Gastrocnemius medialis (tissue), 4 donors: Measurements from ENCODE around the gene RYR2. TPM values are rescaled to one million over a fixed set of nuclear protein-coding genes. Genes with fewer than 3 reads are reported as not detected.
A peak's percentile ranks its signal among the peaks of the same experiment; 100 is the strongest.

ENCODE experiments used
- ATAC-seq, 2 donors: fragments of 150-250 bp; one replicate each; pipeline ENCODE4 v1.9.1; 2016
- DNase-seq, 2 donors: peaks; one replicate each; pipeline ENCODE4 v3.0.0-alpha.2; 2019
- H3K27ac ChIP-seq, 4 donors: fragments of 200-600 bp; sonication (generic); 1 replicate in 1 of 4; 2 replicates in 3 of 4; pipeline ENCODE4 v1.5.1; 2016 to 2018; ENCODE audit warnings: mild to moderate bottlenecking in 2 of 4, moderate library complexity in 1 of 4
- H3K27me3 ChIP-seq, 3 donors: fragments of 200-600 bp; sonication (generic) in 2 of 3; 1 replicate in 1 of 3; 2 replicates in 2 of 3; pipeline versions ENCODE4 v1.5.1 to v1.6.0; 2016 to 2019; ENCODE audit warnings: mild to moderate bottlenecking in 1 of 3, moderate library complexity in 1 of 3
- H3K36me3 ChIP-seq, 2 donors: fragments of 200-600 bp; sonication (generic) in 1 of 2; one replicate each; pipeline ENCODE4 v1.5.1; 2017 to 2018
- H3K4me1 ChIP-seq, 2 donors: fragments of 200-600 bp; sonication (generic) in 1 of 2; one replicate each; pipeline ENCODE4 v1.5.1; 2016 to 2017; ENCODE audit warnings: mild to moderate bottlenecking in 2 of 2
- H3K4me3 ChIP-seq, 4 donors: fragments of 200-600 bp; sonication (generic) in 3 of 4; 1 replicate in 1 of 4; 2 replicates in 3 of 4; pipeline ENCODE4 v1.5.1; 2016 to 2019; ENCODE audit warnings: mild to moderate bottlenecking in 2 of 4
- H3K9me3 ChIP-seq, 3 donors: fragments of 200-600 bp; sonication (generic) in 2 of 3; 1 replicate in 1 of 3; 2 replicates in 2 of 3; pipeline ENCODE4 v1.5.1; 2016 to 2019
- POLR2A ChIP-seq, 2 donors: fragments of 450-650 bp; IDR thresholded peaks; one replicate each; pipeline ENCODE4 v1.6.1; 2017; ENCODE audit warnings: antibody characterized with exemption in 2 of 2, mild to moderate bottlenecking in 2 of 2, moderate library complexity in 2 of 2
- in situ Hi-C, 4 donors: fragments of 200-750 bp; cut with MboI; loops; one replicate each; pipeline versions ENCODE4 v1.15.0 to v1.8.0; 2017; ENCODE audit warnings: low sequenced_read_pairs in 4 of 4
- intact Hi-C: fragments of 100-400 bp; cut with DNase I; formaldehyde crosslinking; loops from one replicate; pipeline ENCODE4 v1.15.1; 2023; ENCODE audit warnings: low total_unique reads
- total RNA-seq, 4 donors: library from RNA; depleted of rRNA; stranded (reverse); fragments of >200 nt; gene quantifications; one replicate each; pipeline versions ENCODE4 v1.1.0 to v1.2.3, GENCODE V29; 2016
- TF ChIP-seq, protein P1 (sequence below), 5 experiments: fragments of 450-650 bp in 3 of 5; fragments of 200-600 bp in 2 of 5; sonication (generic) in 2 of 5; IDR thresholded peaks in 4 of 5; conservative IDR thresholded peaks in 1 of 5; 1 replicate in 4 of 5; 2 replicates in 1 of 5; pipeline ENCODE4 v1.5.1; 2016 to 2019; ENCODE audit warnings: antibody characterized with exemption in 5 of 5, mild to moderate bottlenecking in 3 of 5, moderate library complexity in 3 of 5

The RYR2 gene
- total RNA-seq, 4 donors from 2014 or later, result 0.04 to 0.16 (median 0.07) TPM

DNA sequence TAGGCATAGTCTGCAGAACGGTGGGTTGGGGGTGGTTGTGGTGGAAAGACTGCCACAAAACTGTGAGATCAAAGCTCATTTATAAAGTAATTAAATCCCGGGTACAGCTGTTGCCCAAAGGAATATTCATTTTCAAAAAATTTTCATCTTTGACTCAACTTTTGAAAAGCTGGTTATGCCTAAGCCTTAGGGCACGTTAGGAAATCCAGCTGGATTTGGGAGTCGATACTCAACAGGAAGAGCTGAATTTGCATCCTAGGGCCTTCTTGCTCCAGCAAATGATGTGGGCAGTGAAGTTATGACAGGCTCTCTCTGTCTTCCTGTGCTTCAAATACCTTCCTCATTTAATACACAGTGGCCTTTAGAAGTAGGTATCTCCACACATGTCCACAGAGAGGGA, 817.0 kb downstream of the RYR2 start:
- TF ChIP-seq, protein P1, sequence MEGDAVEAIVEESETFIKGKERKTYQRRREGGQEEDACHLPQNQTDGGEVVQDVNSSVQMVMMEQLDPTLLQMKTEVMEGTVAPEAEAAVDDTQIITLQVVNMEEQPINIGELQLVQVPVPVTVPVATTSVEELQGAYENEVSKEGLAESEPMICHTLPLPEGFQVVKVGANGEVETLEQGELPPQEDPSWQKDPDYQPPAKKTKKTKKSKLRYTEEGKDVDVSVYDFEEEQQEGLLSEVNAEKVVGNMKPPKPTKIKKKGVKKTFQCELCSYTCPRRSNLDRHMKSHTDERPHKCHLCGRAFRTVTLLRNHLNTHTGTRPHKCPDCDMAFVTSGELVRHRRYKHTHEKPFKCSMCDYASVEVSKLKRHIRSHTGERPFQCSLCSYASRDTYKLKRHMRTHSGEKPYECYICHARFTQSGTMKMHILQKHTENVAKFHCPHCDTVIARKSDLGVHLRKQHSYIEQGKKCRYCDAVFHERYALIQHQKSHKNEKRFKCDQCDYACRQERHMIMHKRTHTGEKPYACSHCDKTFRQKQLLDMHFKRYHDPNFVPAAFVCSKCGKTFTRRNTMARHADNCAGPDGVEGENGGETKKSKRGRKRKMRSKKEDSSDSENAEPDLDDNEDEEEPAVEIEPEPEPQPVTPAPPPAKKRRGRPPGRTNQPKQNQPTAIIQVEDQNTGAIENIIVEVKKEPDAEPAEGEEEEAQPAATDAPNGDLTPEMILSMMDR (IDR thresholded peaks at IDR 0.05 in 4 of 5, conservative IDR thresholded peaks at IDR 0.05 in 1 of 5), result no peak
- TF ChIP-seq POLR2A (IDR thresholded peaks at IDR 0.05), result no peak
- Histone ChIP-seq H3K36me3 (no peaks in the 10 kb centered on the region), H3K4me1 (no peaks in the 10 kb centered on the region), H3K27ac (no peak overlapping the region), H3K4me3 (no peak overlapping the region), H3K27me3 (no peaks in the 10 kb centered on the region), H3K9me3 (no peaks in the 10 kb centered on the region)
- in situ Hi-C loops, result no loop called here
- intact Hi-C loops, result no loop called here
- DNase-seq (no peak), ATAC-seq (no peak)

DNA sequence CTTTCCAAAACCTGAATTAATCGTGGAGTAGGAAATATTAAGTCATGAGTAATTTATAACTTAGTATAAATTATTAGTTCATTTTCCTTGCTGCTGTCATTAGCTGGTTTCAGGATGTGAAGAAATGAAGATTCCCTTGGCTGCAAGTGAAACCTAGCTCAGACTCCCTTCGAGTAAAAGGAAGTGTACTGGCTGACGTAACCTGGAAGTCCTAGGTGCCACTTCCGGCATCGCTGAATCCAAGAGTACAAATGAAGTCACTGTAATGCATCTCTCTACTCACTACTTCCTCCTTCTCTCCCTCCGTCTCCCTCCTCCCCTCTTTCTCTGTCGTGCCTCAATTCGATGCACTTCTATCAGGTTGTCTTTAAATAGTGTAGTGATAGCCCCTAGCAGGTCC, 820.0 kb downstream of the RYR2 start:
- intact Hi-C loops, result no loop called here
- H3K36me3 ChIP-seq, result no peaks in the 10 kb centered on the region
- H3K4me3 ChIP-seq, result no peak overlapping the region
- H3K9me3 ChIP-seq, result no peaks in the 10 kb centered on the region
- ATAC-seq (no peak), DNase-seq (no peak)
- TF ChIP-seq, protein P1 (IDR thresholded peaks at IDR 0.05 in 4 of 5, conservative IDR thresholded peaks at IDR 0.05 in 1 of 5), result no peak
- TF ChIP-seq POLR2A (IDR thresholded peaks at IDR 0.05), result no peak
- no peaks in the 10 kb centered on the region for H3K27me3 ChIP-seq
- in situ Hi-C loops, result no loop called here
- no peak overlapping the region for H3K27ac ChIP-seq
- no peaks in the 10 kb centered on the region for H3K4me1 ChIP-seq

DNA sequence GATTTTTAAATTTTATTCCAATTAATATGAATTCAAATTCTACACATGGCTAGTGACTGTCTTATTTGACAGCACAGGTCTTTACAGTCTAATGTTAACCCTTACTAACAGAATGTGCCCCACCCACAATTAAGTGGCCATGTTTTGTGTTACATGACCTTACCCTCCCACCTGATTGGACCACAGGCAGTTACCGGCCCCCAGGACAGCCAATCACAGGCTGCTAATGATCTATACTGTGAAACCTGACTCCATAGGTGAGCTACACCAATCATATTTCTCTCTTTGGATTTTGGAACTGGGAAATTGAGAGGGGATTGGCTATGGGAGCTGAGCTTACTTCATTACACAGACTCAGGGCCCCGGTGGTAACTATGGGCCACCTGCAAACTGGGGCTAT, 821.2 kb downstream of the RYR2 start:
- Histone ChIP-seq H3K36me3 (no peaks in the 10 kb centered on the region), H3K27me3 (no peaks in the 10 kb centered on the region), H3K9me3 (no peaks in the 10 kb centered on the region), H3K4me1 (no peaks in the 10 kb centered on the region), H3K4me3 (no peak overlapping the region), H3K27ac (no peak overlapping the region)
- intact Hi-C loops, result no loop called here
- ATAC-seq (no peak), DNase-seq (no peak)
- no peak for TF ChIP-seq POLR2A (IDR thresholded peaks at IDR 0.05)
- TF ChIP-seq, protein P1 (IDR thresholded peaks at IDR 0.05 in 4 of 5, conservative IDR thresholded peaks at IDR 0.05 in 1 of 5), result no peak
- in situ Hi-C loops, result no loop called here

DNA sequence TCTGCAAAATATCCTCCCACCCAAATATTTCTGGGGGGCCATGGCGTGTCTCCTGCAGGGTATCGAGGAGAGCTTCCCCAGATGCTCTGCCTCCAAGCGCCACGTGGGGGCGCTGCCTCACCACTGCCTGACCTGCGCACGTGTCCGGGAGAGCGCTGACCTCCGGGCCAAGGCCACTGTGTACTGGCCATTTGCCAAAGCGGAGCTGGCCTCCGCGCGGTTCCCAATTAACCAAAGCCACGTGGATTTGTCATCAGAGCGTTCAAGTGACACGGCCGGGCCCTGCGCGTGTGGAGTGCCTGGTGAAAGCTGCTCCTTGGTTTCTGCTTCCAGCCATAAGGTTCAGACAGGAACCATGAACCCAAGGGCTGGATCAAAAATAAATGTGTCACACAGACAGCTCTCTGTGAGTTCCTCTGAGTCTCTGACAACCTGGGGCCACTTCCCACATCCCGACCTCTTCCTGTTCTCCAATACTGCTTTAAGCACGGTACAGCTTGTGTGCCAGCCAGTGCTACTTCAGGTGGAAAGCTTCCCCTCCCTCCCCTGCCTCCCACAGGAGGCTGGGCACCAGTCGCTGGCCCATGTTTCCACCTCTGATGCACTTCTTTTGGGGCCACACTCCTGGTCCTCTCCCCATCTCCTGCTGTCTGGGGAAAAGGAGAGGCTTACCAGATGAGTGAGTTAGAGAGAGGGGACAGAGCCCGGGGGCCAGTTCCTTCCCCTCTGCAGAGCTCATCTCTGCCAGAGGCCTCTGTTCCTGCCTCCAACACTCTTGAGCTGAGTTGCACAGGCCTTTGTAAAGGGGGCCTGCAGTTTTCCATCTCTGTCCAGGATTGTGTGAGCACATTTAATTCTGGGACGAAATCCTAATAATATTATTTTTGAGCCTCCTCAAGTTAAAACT, 822.6 kb downstream of the RYR2 start:
- Histone ChIP-seq H3K4me3 (no peak overlapping the region), H3K27me3 (no peaks in the 10 kb centered on the region), H3K27ac (no peak overlapping the region), H3K9me3 (no peaks in the 10 kb centered on the region), H3K4me1 (no peaks in the 10 kb centered on the region), H3K36me3 (no peaks in the 10 kb centered on the region)
- in situ Hi-C loops (no loop called here), intact Hi-C loops (no loop called here)
- TF ChIP-seq, protein P1 (IDR thresholded peaks at IDR 0.05 in 4 of 5, conservative IDR thresholded peaks at IDR 0.05 in 1 of 5), result peak in 3 of 5 experiments; percentile 46 to 62 (median 54)
- TF ChIP-seq POLR2A (IDR thresholded peaks at IDR 0.05), result no peak
- DNase-seq (peak; percentile 5 to 13), ATAC-seq (no peak)
